ENCODE results near the gene TNS1. TPM values are rescaled to one million over a fixed set of nuclear protein-coding genes. Genes with fewer than 3 reads are reported as not detected.

The TNS1 gene
- total and polyA plus RNA-seq, 7 donors: 73.4 to 742 (median 276) TPM

DNA sequence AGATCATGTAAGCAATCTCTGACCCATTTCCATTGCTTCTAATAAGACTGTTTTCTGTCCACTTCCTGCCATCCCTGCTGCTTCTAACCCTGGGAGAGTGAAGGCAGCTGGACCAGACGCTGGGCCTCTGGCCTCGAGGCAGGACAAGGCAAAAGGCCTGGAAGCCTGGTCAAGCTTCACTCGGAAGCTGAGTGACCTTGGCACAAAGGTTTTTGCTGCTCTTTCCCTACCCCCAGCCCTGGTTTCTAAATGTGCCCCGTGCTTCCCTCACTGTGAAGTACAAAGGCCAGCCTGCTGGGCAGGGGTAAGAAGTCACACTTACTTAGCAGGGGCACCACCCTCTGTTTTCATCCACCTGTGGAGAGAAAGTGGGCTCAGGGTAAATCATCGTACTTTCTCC lies 195.0 kb downstream of the TNS1 start:
- ATAC-seq (no peak), DNase-seq (peak in 1 of 2 donors; percentile 34)
- Histone ChIP-seq H3K4me1 (peaks cover 43% of the 10 kb centered on the region), H3K36me3 (ENCODE audit: insufficient read depth in 1 of 2, low read depth in 1 of 2) (peaks cover 20 to 90% of the 10 kb centered on the region in 2 donors), H3K27me3 (ENCODE audit: insufficient read depth in 3 of 3, low read length in 2 of 3) (no peaks in the 10 kb centered on the region), H3K9me3 (no peaks in the 10 kb centered on the region), H3K27ac (peak overlapping the region; percentile 36), H3K4me3 (no peak overlapping the region)
- TF ChIP-seq, protein P1, sequence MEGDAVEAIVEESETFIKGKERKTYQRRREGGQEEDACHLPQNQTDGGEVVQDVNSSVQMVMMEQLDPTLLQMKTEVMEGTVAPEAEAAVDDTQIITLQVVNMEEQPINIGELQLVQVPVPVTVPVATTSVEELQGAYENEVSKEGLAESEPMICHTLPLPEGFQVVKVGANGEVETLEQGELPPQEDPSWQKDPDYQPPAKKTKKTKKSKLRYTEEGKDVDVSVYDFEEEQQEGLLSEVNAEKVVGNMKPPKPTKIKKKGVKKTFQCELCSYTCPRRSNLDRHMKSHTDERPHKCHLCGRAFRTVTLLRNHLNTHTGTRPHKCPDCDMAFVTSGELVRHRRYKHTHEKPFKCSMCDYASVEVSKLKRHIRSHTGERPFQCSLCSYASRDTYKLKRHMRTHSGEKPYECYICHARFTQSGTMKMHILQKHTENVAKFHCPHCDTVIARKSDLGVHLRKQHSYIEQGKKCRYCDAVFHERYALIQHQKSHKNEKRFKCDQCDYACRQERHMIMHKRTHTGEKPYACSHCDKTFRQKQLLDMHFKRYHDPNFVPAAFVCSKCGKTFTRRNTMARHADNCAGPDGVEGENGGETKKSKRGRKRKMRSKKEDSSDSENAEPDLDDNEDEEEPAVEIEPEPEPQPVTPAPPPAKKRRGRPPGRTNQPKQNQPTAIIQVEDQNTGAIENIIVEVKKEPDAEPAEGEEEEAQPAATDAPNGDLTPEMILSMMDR (IDR thresholded peaks at IDR 0.05): no peak
- 59 to 63% (median 62%) methylated on average over 5 of the region's 5 CpGs for WGBS, 3 donors
- intact Hi-C loops (cut with DNase I): no loop called here

- H3K4me3 ChIP-seq: no peak overlapping the region
- peaks cover 15 to 90% of the 10 kb centered on the region in 2 donors for H3K36me3 ChIP-seq (ENCODE audit: insufficient read depth in 1 of 2, low read depth in 1 of 2)
- WGBS, 3 donors: 73 to 82% (median 81%) methylated on average over 3 of the region's 3 CpGs
- no peak for ATAC-seq
- no peaks in the 10 kb centered on the region for H3K27me3 ChIP-seq (ENCODE audit: insufficient read depth in 3 of 3, low read length in 2 of 3)
- H3K4me1 ChIP-seq: peaks cover 37% of the 10 kb centered on the region
- H3K27ac ChIP-seq: no peak overlapping the region
- DNase-seq: no peak
- H3K9me3 ChIP-seq: no peaks in the 10 kb centered on the region
- TF ChIP-seq, protein P1 (IDR thresholded peaks at IDR 0.05): no peak
- intact Hi-C loops (cut with DNase I): no loop called here
These were observed 195.8 kb downstream of the TNS1 start for GRCh38 chr2:217807025-217807424.

DNA sequence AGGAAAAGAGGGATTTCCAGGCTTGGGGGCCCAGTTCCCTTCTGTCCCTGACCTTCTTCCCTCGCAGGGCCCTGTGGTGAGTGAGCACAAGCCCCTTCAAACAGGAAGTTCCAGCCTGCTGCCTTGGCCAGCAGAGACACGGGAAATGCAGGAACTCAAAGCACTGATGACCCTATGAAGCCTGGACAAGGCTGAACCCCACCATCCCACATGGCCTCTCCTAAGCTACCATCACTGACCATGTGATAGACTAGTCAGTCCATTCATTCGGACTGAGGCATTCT lies 196.4 kb downstream of the TNS1 start:
- Histone ChIP-seq H3K4me3 (no peak overlapping the region), H3K36me3 (ENCODE audit: insufficient read depth in 1 of 2, low read depth in 1 of 2) (peaks cover 21 to 90% of the 10 kb centered on the region in 2 donors), H3K4me1 (peaks cover 31% of the 10 kb centered on the region), H3K9me3 (no peaks in the 10 kb centered on the region), H3K27ac (no peak overlapping the region), H3K27me3 (ENCODE audit: insufficient read depth in 3 of 3, low read length in 2 of 3) (no peaks in the 10 kb centered on the region)
- intact Hi-C loops (cut with DNase I): no loop called here
- ATAC-seq: peak in 1 of 4 donors; percentile 4
- DNase-seq: peak in 1 of 2 donors; percentile 50
- 62 to 84% (median 69%) methylated on average over 3 of the region's 3 CpGs for WGBS, 3 donors
- TF ChIP-seq, protein P1 (IDR thresholded peaks at IDR 0.05): no peak

DNA sequence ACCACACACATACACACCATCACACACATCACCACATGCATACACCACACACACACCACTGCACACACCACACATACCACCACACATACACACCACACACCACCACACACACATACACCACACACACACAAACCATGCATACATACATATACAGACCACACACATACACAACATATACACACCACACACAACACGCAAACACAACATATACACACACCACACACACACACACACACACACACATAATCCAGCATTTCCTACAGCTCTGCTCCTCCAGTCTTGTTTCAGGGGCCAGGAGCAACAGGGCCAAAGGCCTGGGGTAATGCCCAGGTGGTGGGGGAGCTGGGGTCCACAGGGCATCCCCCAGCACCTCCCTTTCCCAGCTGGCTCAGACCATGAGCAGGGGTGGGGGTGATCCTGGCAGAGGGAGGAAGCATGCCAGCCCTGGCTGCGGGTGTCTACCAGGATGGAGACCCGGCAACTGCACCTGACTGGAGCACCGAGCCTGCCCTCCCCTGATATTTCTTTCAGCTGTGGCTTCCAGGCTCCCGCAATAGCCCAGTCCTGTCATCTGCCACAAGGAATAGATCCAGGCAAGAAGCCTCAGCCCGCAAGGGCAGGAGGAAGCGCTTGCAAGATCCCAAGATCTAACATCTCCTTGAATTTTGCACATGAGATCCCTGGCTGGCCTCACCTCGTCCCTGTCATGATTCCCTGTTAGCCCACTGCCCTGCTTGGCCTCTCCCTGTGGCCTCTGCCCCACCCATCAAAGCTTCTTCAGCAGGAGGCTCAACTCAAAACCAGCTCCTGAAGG lies 196.9 kb downstream of the TNS1 start:
- Histone ChIP-seq H3K27me3 (ENCODE audit: insufficient read depth in 3 of 3, low read length in 2 of 3) (no peaks in the 10 kb centered on the region), H3K4me1 (peaks cover 26% of the 10 kb centered on the region), H3K9me3 (no peaks in the 10 kb centered on the region), H3K27ac (no peak overlapping the region), H3K36me3 (ENCODE audit: insufficient read depth in 1 of 2, low read depth in 1 of 2) (peaks cover 21 to 85% of the 10 kb centered on the region in 2 donors), H3K4me3 (no peak overlapping the region)
- peak in 1 of 2 donors; percentile 72 for DNase-seq
- peak; percentile 14 to 50 (median 30) for ATAC-seq
- 45 to 72% (median 55%) methylated on average over 8 of the region's 8 CpGs for WGBS, 3 donors
- intact Hi-C loops (cut with DNase I): no loop called here
- TF ChIP-seq, protein P1 (IDR thresholded peaks at IDR 0.05): no peak
